MG63 (cell line): ENCODE data around the gene MYO1F. TPM values are rescaled to one million over a fixed set of nuclear protein-coding genes. Genes with fewer than 3 reads are reported as not detected.

Experiments
- DNase-seq: peaks from one replicate; pipeline ENCODE4 v3.0.0-alpha.2; 2020
- H3K27me3 ChIP-seq: fragments of 250-450 bp; sonication (Bioruptor Pico); 2 replicates; pipeline ENCODE4 v1.5.1; 2020; ENCODE audit warnings: mild to moderate bottlenecking, moderate library complexity
- H3K36me3 ChIP-seq: fragments of 250-450 bp; sonication (Bioruptor Pico); 2 replicates; pipeline ENCODE4 v1.5.1; 2020; ENCODE audit warnings: mild to moderate bottlenecking, moderate library complexity
- H3K4me3 ChIP-seq: fragments of 250-450 bp; sonication (Bioruptor Pico); 2 replicates; pipeline ENCODE4 v1.5.1; 2020; ENCODE audit warnings: mild to moderate bottlenecking, moderate library complexity
- H3K9me3 ChIP-seq: fragments of 250-450 bp; sonication (Bioruptor Pico); 2 replicates; pipeline ENCODE4 v1.5.1; 2020; ENCODE audit warnings: mild to moderate bottlenecking, moderate library complexity
- total RNA-seq: library from RNA; depleted of rRNA; stranded (reverse); fragments of >200 nt; shearing (Covaris generic); gene quantifications from 2 replicates; pipeline ENCODE4 v1.2.3, GENCODE V29; 2014; ENCODE audit warnings: low replicate concordance; rRNA removed

Gene MYO1F
- total RNA-seq, 1 experiment from 2014 or later = not detected

DNA sequence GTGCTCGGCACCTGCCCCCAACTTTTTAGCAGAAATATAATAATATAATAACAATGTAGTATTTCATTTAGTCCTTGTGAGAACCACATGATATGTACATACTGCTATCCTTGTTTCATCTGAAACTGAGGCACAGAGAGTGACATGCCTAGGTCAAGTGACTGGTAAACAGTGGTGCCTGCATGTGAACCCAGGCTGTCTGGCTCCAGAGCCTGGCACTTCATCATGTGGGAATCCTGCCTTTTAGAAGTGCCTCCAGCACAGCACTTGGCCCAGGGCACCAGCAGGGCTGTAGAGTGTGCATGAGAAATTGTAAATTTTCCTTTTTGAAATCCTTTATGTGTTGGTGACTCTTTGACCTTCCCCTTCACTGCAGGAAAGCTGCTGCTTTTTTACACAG, 102.2 kb downstream of the MYO1F start:
- DNase-seq = no peak
- no peaks in the 10 kb centered on the region for H3K9me3 ChIP-seq
- H3K4me3 ChIP-seq = no peak overlapping the region
- H3K36me3 ChIP-seq = peaks cover 88% of the 10 kb centered on the region
- H3K27me3 ChIP-seq = no peaks in the 10 kb centered on the region; the same call in 1 of the 2 replicates

DNA sequence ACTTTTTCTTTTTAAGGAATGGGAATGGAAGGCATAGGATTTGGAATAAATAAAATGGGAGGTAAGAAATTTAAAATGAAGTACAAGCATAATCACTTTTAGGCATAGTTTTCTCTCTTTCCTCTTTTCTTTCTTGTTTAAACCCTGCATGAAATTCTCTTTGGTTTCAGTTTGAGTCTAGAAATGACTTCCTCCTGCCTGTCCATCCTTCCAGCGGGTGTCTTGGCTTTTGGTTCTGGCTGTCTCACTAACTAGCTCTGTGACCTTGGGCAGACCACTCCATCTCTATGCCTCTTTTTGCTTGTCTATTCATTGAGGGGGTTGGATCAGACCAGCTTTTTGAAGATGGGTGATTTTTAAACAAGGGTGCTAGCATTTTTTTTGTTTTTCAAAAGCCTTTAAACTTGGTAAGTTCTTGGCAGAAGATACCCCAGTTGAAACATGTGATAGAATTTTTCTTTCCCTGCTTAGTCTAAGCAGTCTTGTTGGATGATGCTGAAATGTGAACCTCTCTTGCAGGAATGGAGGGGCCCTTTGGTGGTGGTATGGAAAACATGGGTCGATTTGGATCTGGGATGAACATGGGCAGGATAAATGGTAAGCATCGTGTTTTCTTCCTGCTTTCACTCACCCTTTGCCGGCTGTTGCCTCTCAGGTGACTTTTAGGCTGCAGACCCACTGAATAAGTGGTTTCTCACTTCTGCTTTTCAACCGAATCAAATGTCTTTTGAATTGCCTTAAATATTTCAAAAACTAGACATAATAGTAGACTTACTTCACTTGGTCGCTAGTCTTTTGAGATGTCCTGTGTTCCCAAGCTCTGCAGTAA, 103.4 kb downstream of the MYO1F start:
- peaks cover 95% of the 10 kb centered on the region for H3K36me3 ChIP-seq
- no peaks in the 10 kb centered on the region; the same call in 1 of the 2 replicates for H3K27me3 ChIP-seq
- H3K4me3 ChIP-seq = no peak overlapping the region
- DNase-seq = no peak
- H3K9me3 ChIP-seq = no peaks in the 10 kb centered on the region

Other genes starting within 250 kb of the MYO1F start
- gene KANK3, start 234.2 kb downstream of the MYO1F start, total RNA-seq = 0.20 TPM in 1 of 2 replicates, not detected in the other
- 46.7 and 64.6 TPM in 2 replicates for gene ANGPTL4, start 213.3 kb downstream of the MYO1F start, total RNA-seq
- gene RAB11B, start 187.1 kb downstream of the MYO1F start, total RNA-seq = 17.0 and 39.8 TPM in 2 replicates
- 60.2 and 89.4 TPM in 2 replicates for gene MARCHF2, start 164.1 kb downstream of the MYO1F start, total RNA-seq
- 95.3 and 126 TPM in 2 replicates for gene HNRNPM, start 132.5 kb downstream of the MYO1F start, total RNA-seq
- not detected in 2 replicates for gene PRAM1, start 74.8 kb downstream of the MYO1F start, total RNA-seq
- 0.86 and 2.0 TPM in 2 replicates for gene ZNF414, start 63.3 kb downstream of the MYO1F start, total RNA-seq
- gene ADAMTS10, start 33.3 kb upstream of the MYO1F start, total RNA-seq = 4.7 and 17.0 TPM in 2 replicates
- gene NFILZ, start 53.2 kb upstream of the MYO1F start, total RNA-seq = not detected in 2 replicates
- gene ACTL9, start 121.4 kb upstream of the MYO1F start, total RNA-seq = not detected in 2 replicates
- not detected in 2 replicates for gene OR2Z1, start 144.2 kb upstream of the MYO1F start, total RNA-seq